ENCODE data around the gene TNFRSF6B.

TNFRSF6B gene

GRCh38 chr20:63743210-63743970 is 46.9 kb downstream of the TNFRSF6B start:
- Histone ChIP-seq H3K4me3 (ENCODE audit: low read depth, low read length) (no peak overlapping the region), H3K27me3 (ENCODE audit: control insufficient read depth, insufficient read depth, low read length) (no peaks in the 10 kb centered on the region), H3K9ac (ENCODE audit: low read depth, low read length) (no peak overlapping the region), H3K4me1 (ENCODE audit: control insufficient read depth, insufficient read depth, low read length) (peaks cover 10% of the 10 kb centered on the region; the same call in 1 of the 2 replicates), H3K27ac (ENCODE audit: low read depth, low read length) (no peak overlapping the region), H3K36me3 (ENCODE audit: control insufficient read depth, insufficient read depth, low read length) (peaks cover 23% of the 10 kb centered on the region), H3K9me3 (ENCODE audit: control insufficient read depth, insufficient read depth, low read length) (no peaks in the 10 kb centered on the region)

DNA sequence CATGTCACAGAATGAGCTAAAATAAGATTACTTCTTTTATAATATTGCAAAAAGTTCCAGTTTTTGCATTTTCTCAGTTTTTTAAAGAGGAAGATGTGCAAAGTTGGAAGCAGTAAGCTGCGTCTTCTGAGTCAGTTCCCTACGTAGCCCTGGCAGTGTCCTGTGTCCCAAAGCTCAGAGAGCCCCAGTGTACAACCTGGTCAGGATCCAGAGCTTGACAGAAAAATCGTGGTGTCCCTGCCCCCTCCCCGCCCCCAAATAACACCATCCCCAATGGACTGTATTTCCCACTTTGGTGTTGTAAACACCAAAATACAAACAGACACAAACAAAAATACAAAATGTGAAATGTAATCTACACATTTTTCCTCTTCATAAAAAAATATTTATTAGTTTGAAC is 47.7 kb downstream of the TNFRSF6B start:
- Histone ChIP-seq H3K4me1 (ENCODE audit: control insufficient read depth, insufficient read depth, low read length) (peaks cover 7% of the 10 kb centered on the region; the same call in 1 of the 2 replicates), H3K4me3 (ENCODE audit: low read depth, low read length) (no peak overlapping the region), H3K9ac (ENCODE audit: low read depth, low read length) (no peak overlapping the region), H3K27ac (ENCODE audit: low read depth, low read length) (no peak overlapping the region), H3K9me3 (ENCODE audit: control insufficient read depth, insufficient read depth, low read length) (no peaks in the 10 kb centered on the region), H3K36me3 (ENCODE audit: control insufficient read depth, insufficient read depth, low read length) (peaks cover 23% of the 10 kb centered on the region), H3K27me3 (ENCODE audit: control insufficient read depth, insufficient read depth, low read length) (no peaks in the 10 kb centered on the region)

- no peaks in the 10 kb centered on the region for H3K9me3 ChIP-seq (ENCODE audit: control insufficient read depth, insufficient read depth, low read length)
- H3K4me3 ChIP-seq (ENCODE audit: low read depth, low read length), result no peak overlapping the region
- peaks cover 7% of the 10 kb centered on the region; the same call in 1 of the 2 replicates for H3K4me1 ChIP-seq (ENCODE audit: control insufficient read depth, insufficient read depth, low read length)
- no peaks in the 10 kb centered on the region for H3K27me3 ChIP-seq (ENCODE audit: control insufficient read depth, insufficient read depth, low read length)
- no peak overlapping the region for H3K9ac ChIP-seq (ENCODE audit: low read depth, low read length)
- peaks cover 23% of the 10 kb centered on the region for H3K36me3 ChIP-seq (ENCODE audit: control insufficient read depth, insufficient read depth, low read length)
- no peak overlapping the region for H3K27ac ChIP-seq (ENCODE audit: low read depth, low read length)
These were observed 48.3 kb downstream of the TNFRSF6B start for GRCh38 chr20:63744574-63745423.

DNA sequence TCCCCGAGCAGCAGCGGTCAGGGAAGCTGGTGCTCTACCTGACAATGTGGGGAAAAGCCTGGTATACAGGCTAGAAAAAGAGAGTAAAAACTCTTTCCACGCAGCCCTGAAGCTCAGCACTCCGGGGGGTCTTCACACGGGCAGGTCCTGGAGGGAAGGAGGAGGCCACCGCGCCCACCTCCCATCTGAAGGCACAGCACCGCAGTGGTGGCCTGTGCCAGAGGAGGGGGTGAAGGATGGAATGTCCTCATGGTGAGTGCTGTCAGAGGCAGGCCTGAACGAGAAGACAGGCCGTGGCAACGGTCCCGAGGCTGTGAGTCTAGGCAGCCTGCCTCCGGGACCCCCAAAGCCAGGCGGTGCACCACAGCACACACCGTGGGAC is 49.0 kb downstream of the TNFRSF6B start:
- H3K4me1 ChIP-seq (ENCODE audit: control insufficient read depth, insufficient read depth, low read length), result peaks cover 7% of the 10 kb centered on the region; the same call in 1 of the 2 replicates
- no peaks in the 10 kb centered on the region for H3K27me3 ChIP-seq (ENCODE audit: control insufficient read depth, insufficient read depth, low read length)
- H3K27ac ChIP-seq (ENCODE audit: low read depth, low read length), result peak overlapping the region; percentile 22
- no peak overlapping the region for H3K9ac ChIP-seq (ENCODE audit: low read depth, low read length)
- no peak overlapping the region for H3K4me3 ChIP-seq (ENCODE audit: low read depth, low read length)
- no peaks in the 10 kb centered on the region for H3K9me3 ChIP-seq (ENCODE audit: control insufficient read depth, insufficient read depth, low read length)
- peaks cover 23% of the 10 kb centered on the region for H3K36me3 ChIP-seq (ENCODE audit: control insufficient read depth, insufficient read depth, low read length)

GRCh38 chr20:63745961-63746731 is 49.7 kb downstream of the TNFRSF6B start:
- peaks cover 23% of the 10 kb centered on the region for H3K36me3 ChIP-seq (ENCODE audit: control insufficient read depth, insufficient read depth, low read length)
- H3K27me3 ChIP-seq (ENCODE audit: control insufficient read depth, insufficient read depth, low read length), result no peaks in the 10 kb centered on the region
- peak overlapping the region; percentile 22 for H3K27ac ChIP-seq (ENCODE audit: low read depth, low read length)
- no peak overlapping the region for H3K9ac ChIP-seq (ENCODE audit: low read depth, low read length)
- H3K4me3 ChIP-seq (ENCODE audit: low read depth, low read length), result no peak overlapping the region
- no peaks in the 10 kb centered on the region for H3K9me3 ChIP-seq (ENCODE audit: control insufficient read depth, insufficient read depth, low read length)
- peaks cover 5% of the 10 kb centered on the region; the same call in 1 of the 2 replicates for H3K4me1 ChIP-seq (ENCODE audit: control insufficient read depth, insufficient read depth, low read length)

GRCh38 chr20:63746751-63747315 is 50.4 kb downstream of the TNFRSF6B start:
- Histone ChIP-seq H3K9ac (ENCODE audit: low read depth, low read length) (no peak overlapping the region), H3K4me3 (ENCODE audit: low read depth, low read length) (no peak overlapping the region), H3K27me3 (ENCODE audit: control insufficient read depth, insufficient read depth, low read length) (no peaks in the 10 kb centered on the region), H3K36me3 (ENCODE audit: control insufficient read depth, insufficient read depth, low read length) (peaks cover 20% of the 10 kb centered on the region), H3K9me3 (ENCODE audit: control insufficient read depth, insufficient read depth, low read length) (no peaks in the 10 kb centered on the region), H3K4me1 (ENCODE audit: control insufficient read depth, insufficient read depth, low read length) (peaks cover 3% of the 10 kb centered on the region; the same call in 1 of the 2 replicates), H3K27ac (ENCODE audit: low read depth, low read length) (no peak overlapping the region)

DNA sequence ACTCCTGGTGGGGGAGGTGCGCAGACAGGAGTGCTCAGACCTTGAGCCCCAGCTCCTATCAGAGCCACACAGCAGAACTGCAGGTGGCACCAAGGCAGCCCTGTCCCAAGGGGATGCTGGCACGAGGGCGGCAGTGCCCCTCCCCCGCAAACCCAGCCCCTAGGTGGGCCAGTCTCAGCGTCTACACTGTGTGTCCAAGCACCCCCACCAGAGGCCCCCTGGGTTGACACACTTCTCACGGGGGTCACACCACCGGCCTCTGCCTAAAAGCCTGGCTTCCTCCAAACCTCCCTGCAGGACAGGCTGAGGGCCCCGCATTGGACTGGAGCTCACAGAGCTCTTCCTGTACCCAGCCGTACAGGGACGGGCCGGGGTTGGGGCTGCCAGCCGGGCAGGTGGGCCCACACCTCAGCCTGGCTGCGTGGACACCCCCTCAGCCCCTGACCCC is 51.2 kb downstream of the TNFRSF6B start:
- Histone ChIP-seq H3K4me1 (ENCODE audit: control insufficient read depth, insufficient read depth, low read length) (peaks cover 3% of the 10 kb centered on the region; the same call in 1 of the 2 replicates), H3K27ac (ENCODE audit: low read depth, low read length) (no peak overlapping the region), H3K36me3 (ENCODE audit: control insufficient read depth, insufficient read depth, low read length) (peaks cover 13% of the 10 kb centered on the region), H3K9me3 (ENCODE audit: control insufficient read depth, insufficient read depth, low read length) (no peaks in the 10 kb centered on the region), H3K9ac (ENCODE audit: low read depth, low read length) (no peak overlapping the region), H3K4me3 (ENCODE audit: low read depth, low read length) (no peak overlapping the region), H3K27me3 (ENCODE audit: control insufficient read depth, insufficient read depth, low read length) (no peaks in the 10 kb centered on the region)
